ENCODE data around the gene UROC1.

UROC1 gene

GRCh38 chr3:126501054-126501453 lies 16.5 kb downstream of the UROC1 start:
- TF ChIP-seq POLR2AphosphoS5 (IDR thresholded peaks at IDR 0.05; ENCODE audit: borderline replicate concordance, low read depth, low read length) (no peak), FOXP2 (optimal IDR thresholded peaks at IDR 0.05; ENCODE audit: control extremely low read depth, extremely low read length, insufficient read depth) (no peak), EZH2 (IDR thresholded peaks at IDR 0.05) (no peak)
- no peaks in the 10 kb centered on the region for H3K9me3 ChIP-seq (ENCODE audit: low read depth, low read length)
- no peak overlapping the region for H3K4me3 ChIP-seq
- no peak overlapping the region for H3K27ac ChIP-seq
- DNase-seq (ENCODE audit: low read depth, low spot score): no peak
- no peaks in the 10 kb centered on the region for H3K36me3 ChIP-seq (ENCODE audit: insufficient read depth, low read length)
- no peak overlapping the region for H3K9ac ChIP-seq (ENCODE audit: insufficient read length)

- Histone ChIP-seq H3K9ac (ENCODE audit: insufficient read length) (no peak overlapping the region), H3K4me3 (no peak overlapping the region), H3K27ac (no peak overlapping the region), H3K9me3 (ENCODE audit: low read depth, low read length) (no peaks in the 10 kb centered on the region), H3K36me3 (ENCODE audit: insufficient read depth, low read length) (no peaks in the 10 kb centered on the region)
- no peak for DNase-seq (ENCODE audit: low read depth, low spot score)
- TF ChIP-seq EZH2 (IDR thresholded peaks at IDR 0.05): no peak
- TF ChIP-seq FOXP2 (optimal IDR thresholded peaks at IDR 0.05; ENCODE audit: control extremely low read depth, extremely low read length, insufficient read depth): no peak
- no peak for TF ChIP-seq POLR2AphosphoS5 (IDR thresholded peaks at IDR 0.05; ENCODE audit: borderline replicate concordance, low read depth, low read length)
Observed at GRCh38 chr3:126500016-126500415, 17.6 kb downstream of the UROC1 start.

DNA sequence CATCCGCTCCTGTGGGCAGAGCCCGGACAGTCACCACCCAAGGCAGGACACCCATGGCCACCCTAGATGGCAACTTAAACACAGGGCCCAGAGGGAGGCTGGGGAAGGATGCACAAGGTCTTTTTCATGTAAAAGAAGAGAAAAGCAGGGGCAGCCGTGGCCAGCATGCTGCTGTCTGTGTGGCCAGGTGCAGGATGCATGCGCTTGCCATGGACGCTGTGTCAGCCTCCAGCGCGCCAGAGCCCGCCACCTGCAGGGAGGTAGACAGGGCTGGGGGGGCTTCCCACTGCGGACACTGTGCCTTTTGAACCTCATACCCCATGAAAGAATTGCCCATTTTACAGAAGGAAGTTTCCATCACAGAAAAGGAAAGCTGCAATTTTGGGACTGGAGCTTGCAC lies 18.2 kb downstream of the UROC1 start:
- no peak overlapping the region for H3K4me3 ChIP-seq
- DNase-seq (ENCODE audit: low read depth, low spot score): no peak
- TF ChIP-seq POLR2AphosphoS5 (IDR thresholded peaks at IDR 0.05; ENCODE audit: borderline replicate concordance, low read depth, low read length) (no peak), FOXP2 (optimal IDR thresholded peaks at IDR 0.05; ENCODE audit: control extremely low read depth, extremely low read length, insufficient read depth) (no peak), EZH2 (IDR thresholded peaks at IDR 0.05) (no peak)
- no peak overlapping the region for H3K27ac ChIP-seq
- H3K36me3 ChIP-seq (ENCODE audit: insufficient read depth, low read length): no peaks in the 10 kb centered on the region
- H3K9ac ChIP-seq (ENCODE audit: insufficient read length): no peak overlapping the region
- H3K9me3 ChIP-seq (ENCODE audit: low read depth, low read length): no peaks in the 10 kb centered on the region

DNA sequence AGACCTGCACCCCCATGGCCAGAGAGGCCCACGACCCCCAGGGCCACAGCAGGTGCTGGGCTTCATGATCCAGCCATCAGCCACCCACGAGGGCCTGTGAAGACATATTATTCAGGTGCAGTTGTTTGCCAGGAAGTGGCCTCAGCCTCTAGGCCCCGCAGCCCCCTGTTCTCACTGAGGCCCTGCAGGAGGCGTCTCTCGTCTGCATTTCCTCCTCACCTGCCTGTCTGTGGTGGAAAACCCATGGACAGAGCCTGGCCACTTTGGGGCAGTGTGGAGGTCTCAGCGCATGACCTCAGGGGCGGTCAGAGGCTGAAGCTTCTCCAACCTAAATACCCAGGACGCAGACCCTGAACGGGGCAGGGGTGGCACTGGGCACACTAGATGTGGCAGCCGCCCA lies 18.6 kb downstream of the UROC1 start:
- H3K36me3 ChIP-seq (ENCODE audit: insufficient read depth, low read length): no peaks in the 10 kb centered on the region
- DNase-seq (ENCODE audit: low read depth, low spot score): no peak
- H3K9ac ChIP-seq (ENCODE audit: insufficient read length): no peak overlapping the region
- TF ChIP-seq POLR2AphosphoS5 (IDR thresholded peaks at IDR 0.05; ENCODE audit: borderline replicate concordance, low read depth, low read length) (no peak), FOXP2 (optimal IDR thresholded peaks at IDR 0.05; ENCODE audit: control extremely low read depth, extremely low read length, insufficient read depth) (no peak), EZH2 (IDR thresholded peaks at IDR 0.05) (no peak)
- H3K9me3 ChIP-seq (ENCODE audit: low read depth, low read length): no peaks in the 10 kb centered on the region
- no peak overlapping the region for H3K27ac ChIP-seq
- no peak overlapping the region for H3K4me3 ChIP-seq

GRCh38 chr3:126498461-126498860 lies 19.1 kb downstream of the UROC1 start:
- H3K9me3 ChIP-seq (ENCODE audit: low read depth, low read length): no peaks in the 10 kb centered on the region
- TF ChIP-seq POLR2AphosphoS5 (IDR thresholded peaks at IDR 0.05; ENCODE audit: borderline replicate concordance, low read depth, low read length): no peak
- no peak overlapping the region for H3K9ac ChIP-seq (ENCODE audit: insufficient read length)
- no peak overlapping the region for H3K27ac ChIP-seq
- no peak for DNase-seq (ENCODE audit: low read depth, low spot score)
- no peak overlapping the region for H3K4me3 ChIP-seq
- H3K36me3 ChIP-seq (ENCODE audit: insufficient read depth, low read length): no peaks in the 10 kb centered on the region

DNA sequence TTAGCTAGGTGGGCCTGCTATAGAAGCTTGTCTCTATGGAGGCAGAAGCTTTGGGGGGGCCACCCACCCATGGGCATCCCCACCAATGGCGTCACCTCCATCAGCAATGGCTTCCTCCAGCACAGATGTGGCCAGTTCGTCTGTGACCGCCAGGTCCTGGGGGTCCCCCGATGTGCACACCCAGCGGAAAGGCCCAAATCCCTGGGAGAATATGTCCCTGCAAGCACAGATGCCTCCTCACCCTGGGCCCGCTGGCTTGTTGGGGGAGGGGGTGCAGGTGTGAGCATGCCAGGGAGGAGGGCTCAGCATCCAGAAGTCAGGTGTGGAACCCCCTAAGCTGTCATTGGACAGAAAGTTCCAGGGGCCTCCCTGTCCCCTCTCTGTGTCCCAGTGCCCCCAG lies 19.6 kb downstream of the UROC1 start:
- Histone ChIP-seq H3K36me3 (ENCODE audit: insufficient read depth, low read length) (no peaks in the 10 kb centered on the region), H3K9me3 (ENCODE audit: low read depth, low read length) (no peaks in the 10 kb centered on the region), H3K27ac (no peak overlapping the region), H3K9ac (ENCODE audit: insufficient read length) (no peak overlapping the region), H3K4me3 (no peak overlapping the region)
- TF ChIP-seq EZH2 (IDR thresholded peaks at IDR 0.05) (no peak), POLR2AphosphoS5 (IDR thresholded peaks at IDR 0.05; ENCODE audit: borderline replicate concordance, low read depth, low read length) (no peak), FOXP2 (optimal IDR thresholded peaks at IDR 0.05; ENCODE audit: control extremely low read depth, extremely low read length, insufficient read depth) (no peak)
- DNase-seq (ENCODE audit: low read depth, low spot score): no peak

DNA sequence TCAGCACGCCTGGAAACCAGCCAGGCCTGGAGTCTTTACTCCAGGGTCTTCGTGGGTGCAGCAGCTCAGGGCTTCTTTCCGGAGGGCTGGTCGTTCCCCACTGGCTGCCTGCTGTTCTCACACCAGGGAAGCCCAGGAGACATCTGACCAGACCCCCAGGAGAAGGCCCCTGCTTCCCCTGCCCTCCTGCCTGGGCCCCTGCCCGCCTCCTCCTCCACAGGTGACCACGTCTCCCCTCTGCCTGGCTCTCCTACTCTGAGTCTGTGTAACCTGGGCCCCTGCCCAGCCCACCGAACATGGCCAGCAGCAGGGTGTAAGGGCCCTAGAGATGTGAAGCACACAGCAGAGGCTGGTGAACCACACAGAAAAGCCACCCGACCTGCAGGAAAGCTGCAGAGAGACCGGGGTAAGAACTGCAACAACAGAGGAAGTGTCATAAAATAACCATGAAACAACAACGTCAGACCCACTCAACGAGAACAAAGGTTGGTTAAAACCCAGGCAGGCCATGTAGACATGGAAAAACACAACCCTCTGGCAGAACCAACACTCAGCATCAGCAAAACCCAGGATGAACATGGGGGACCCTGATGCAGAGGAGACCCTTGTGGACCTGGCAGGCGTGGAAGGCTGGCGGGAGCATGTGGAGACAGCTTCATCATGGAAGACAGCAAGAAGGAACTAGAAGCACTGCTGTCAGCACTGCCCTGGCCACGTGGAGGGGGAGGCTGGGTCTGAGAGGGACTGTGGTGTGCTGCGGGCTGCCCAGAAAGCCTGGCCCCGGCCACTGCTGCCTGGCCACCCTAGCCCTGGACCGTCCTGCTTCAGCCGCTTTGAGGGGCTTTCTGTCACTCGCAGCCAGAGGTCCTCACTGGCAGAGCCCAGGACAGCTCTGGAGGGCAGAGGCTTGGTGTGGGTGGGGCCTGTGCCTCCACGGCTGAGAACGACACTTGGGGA lies 20.4 kb downstream of the UROC1 start:
- Histone ChIP-seq H3K4me3 (no peak overlapping the region), H3K9me3 (ENCODE audit: low read depth, low read length) (no peaks in the 10 kb centered on the region), H3K27ac (no peak overlapping the region), H3K9ac (ENCODE audit: insufficient read length) (no peak overlapping the region), H3K36me3 (ENCODE audit: insufficient read depth, low read length) (no peaks in the 10 kb centered on the region)
- TF ChIP-seq EZH2 (IDR thresholded peaks at IDR 0.05): no peak
- TF ChIP-seq FOXP2 (optimal IDR thresholded peaks at IDR 0.05; ENCODE audit: control extremely low read depth, extremely low read length, insufficient read depth): no peak
- TF ChIP-seq POLR2AphosphoS5 (IDR thresholded peaks at IDR 0.05; ENCODE audit: borderline replicate concordance, low read depth, low read length): no peak
- no peak for DNase-seq (ENCODE audit: low read depth, low spot score)

- no peaks in the 10 kb centered on the region for H3K9me3 ChIP-seq (ENCODE audit: low read depth, low read length)
- H3K4me3 ChIP-seq: no peak overlapping the region
- no peak overlapping the region for H3K27ac ChIP-seq
- no peaks in the 10 kb centered on the region for H3K36me3 ChIP-seq (ENCODE audit: insufficient read depth, low read length)
- no peak for DNase-seq (ENCODE audit: low read depth, low spot score)
- TF ChIP-seq FOXP2 (optimal IDR thresholded peaks at IDR 0.05; ENCODE audit: control extremely low read depth, extremely low read length, insufficient read depth): no peak
- TF ChIP-seq EZH2 (IDR thresholded peaks at IDR 0.05): no peak
- no peak for TF ChIP-seq POLR2AphosphoS5 (IDR thresholded peaks at IDR 0.05; ENCODE audit: borderline replicate concordance, low read depth, low read length)
- no peak overlapping the region for H3K9ac ChIP-seq (ENCODE audit: insufficient read length)
Observed at GRCh38 chr3:126495786-126496185, 21.8 kb downstream of the UROC1 start.

- Histone ChIP-seq H3K9ac (ENCODE audit: insufficient read length) (no peak overlapping the region), H3K4me3 (no peak overlapping the region), H3K36me3 (ENCODE audit: insufficient read depth, low read length) (no peaks in the 10 kb centered on the region), H3K27ac (no peak overlapping the region), H3K9me3 (ENCODE audit: low read depth, low read length) (no peaks in the 10 kb centered on the region)
- DNase-seq (ENCODE audit: low read depth, low spot score): no peak
- TF ChIP-seq EZH2 (IDR thresholded peaks at IDR 0.05): no peak
- no peak for TF ChIP-seq FOXP2 (optimal IDR thresholded peaks at IDR 0.05; ENCODE audit: control extremely low read depth, extremely low read length, insufficient read depth)
- TF ChIP-seq POLR2AphosphoS5 (IDR thresholded peaks at IDR 0.05; ENCODE audit: borderline replicate concordance, low read depth, low read length): no peak
Observed at GRCh38 chr3:126494970-126495230, 22.7 kb downstream of the UROC1 start.

Measured in SK-N-MC (cell line).